Tibial nerve (tissue), 3 donors: Measurements from ENCODE around the gene HLCS.

ENCODE experiments used
- CTCF ChIP-seq, 5 experiments: fragments of 200-600 bp in 3 of 5; fragments of 450-650 bp in 2 of 5; sonication (generic) in 3 of 5; IDR thresholded peaks; one replicate each; pipeline ENCODE4 v1.5.1; 2016 to 2019; ENCODE audit warnings: antibody characterized with exemption in 5 of 5, mild to moderate bottlenecking in 3 of 5, moderate library complexity in 2 of 5
- POLR2A ChIP-seq, 2 donors: fragments of 450-650 bp; IDR thresholded peaks; one replicate each; pipeline ENCODE4 v1.6.1; 2017; ENCODE audit warnings: antibody characterized with exemption in 2 of 2, mild to moderate bottlenecking in 2 of 2, moderate library complexity in 2 of 2

GRCh38 chr21:36873513-36873912 is 93.0 kb downstream of the HLCS start:
- no peak for TF ChIP-seq CTCF (IDR thresholded peaks at IDR 0.05)
- no peak for TF ChIP-seq POLR2A (IDR thresholded peaks at IDR 0.05)
